AG10803 (cell line): Measurements from ENCODE around the gene SLC25A23.

Experiments
- DNase-seq: peaks from one replicate; pipeline ENCODE4 v3.0.0; 2010; ENCODE audit warnings: low read depth
- H3K4me3 ChIP-seq: 2 replicates; pipeline ENCODE4 v1.5.1; 2011; ENCODE audit warnings: mild to moderate bottlenecking, low read length, control low read depth
- TF ChIP-seq, protein P1 (sequence below): conservative IDR thresholded peaks from 2 replicates; pipeline ENCODE4 v1.5.1; 2011; ENCODE audit warnings: mild to moderate bottlenecking, low read length, control low read depth, inconsistent platforms

Gene SLC25A23

DNA sequence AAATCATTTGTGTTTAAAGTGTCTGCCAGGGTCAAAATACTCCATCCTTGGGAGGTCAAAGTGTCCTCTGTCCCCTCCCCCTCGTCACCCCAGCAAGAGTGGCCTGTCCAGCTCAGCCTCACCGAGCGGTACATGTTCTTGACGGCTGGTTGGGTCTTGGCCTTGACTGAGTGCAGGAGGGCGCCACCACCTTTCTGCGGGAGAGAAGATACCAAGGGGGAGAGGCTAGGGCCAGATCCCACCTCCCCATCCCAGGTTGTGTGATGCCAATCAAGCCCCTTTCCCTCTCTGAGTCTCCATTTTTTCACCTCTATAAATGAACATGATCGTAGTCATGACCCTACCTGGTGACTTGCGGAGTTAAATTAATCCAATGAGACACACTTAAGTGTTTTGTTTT is 10.6 kb upstream of the SLC25A23 start:
- DNase-seq: no peak
- no peak overlapping the region for H3K4me3 ChIP-seq
- TF ChIP-seq, protein P1, sequence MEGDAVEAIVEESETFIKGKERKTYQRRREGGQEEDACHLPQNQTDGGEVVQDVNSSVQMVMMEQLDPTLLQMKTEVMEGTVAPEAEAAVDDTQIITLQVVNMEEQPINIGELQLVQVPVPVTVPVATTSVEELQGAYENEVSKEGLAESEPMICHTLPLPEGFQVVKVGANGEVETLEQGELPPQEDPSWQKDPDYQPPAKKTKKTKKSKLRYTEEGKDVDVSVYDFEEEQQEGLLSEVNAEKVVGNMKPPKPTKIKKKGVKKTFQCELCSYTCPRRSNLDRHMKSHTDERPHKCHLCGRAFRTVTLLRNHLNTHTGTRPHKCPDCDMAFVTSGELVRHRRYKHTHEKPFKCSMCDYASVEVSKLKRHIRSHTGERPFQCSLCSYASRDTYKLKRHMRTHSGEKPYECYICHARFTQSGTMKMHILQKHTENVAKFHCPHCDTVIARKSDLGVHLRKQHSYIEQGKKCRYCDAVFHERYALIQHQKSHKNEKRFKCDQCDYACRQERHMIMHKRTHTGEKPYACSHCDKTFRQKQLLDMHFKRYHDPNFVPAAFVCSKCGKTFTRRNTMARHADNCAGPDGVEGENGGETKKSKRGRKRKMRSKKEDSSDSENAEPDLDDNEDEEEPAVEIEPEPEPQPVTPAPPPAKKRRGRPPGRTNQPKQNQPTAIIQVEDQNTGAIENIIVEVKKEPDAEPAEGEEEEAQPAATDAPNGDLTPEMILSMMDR: no peak

GRCh38 chr19:6467384-6467783 is 7.8 kb upstream of the SLC25A23 start:
- no peak for DNase-seq
- H3K4me3 ChIP-seq: no peak overlapping the region
- TF ChIP-seq, protein P1: no peak

GRCh38 chr19:6466526-6467248 is 7.1 kb upstream of the SLC25A23 start:
- DNase-seq: no peak
- TF ChIP-seq, protein P1: no peak
- H3K4me3 ChIP-seq: no peak overlapping the region

DNA sequence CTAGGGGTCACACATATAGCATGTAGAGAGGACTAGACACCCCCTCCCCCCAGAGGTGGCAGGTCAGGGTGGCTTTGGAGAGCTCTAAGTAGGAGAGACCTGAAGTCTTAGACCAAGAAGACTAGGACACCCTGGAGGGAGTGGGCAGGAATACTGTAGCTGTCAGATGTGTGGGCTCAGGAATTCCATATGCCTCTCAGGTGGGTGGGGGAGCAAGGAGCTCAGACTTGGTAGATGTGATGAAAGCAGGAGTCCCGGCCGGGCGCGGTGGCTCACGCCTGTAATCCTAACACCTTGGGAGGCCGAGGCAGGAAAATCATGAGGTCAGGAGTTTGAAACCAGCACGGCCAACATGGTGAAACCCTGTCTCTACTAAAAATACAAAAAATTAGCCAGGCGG is 6.1 kb upstream of the SLC25A23 start:
- no peak for DNase-seq
- no peak overlapping the region for H3K4me3 ChIP-seq
- TF ChIP-seq, protein P1: no peak

GRCh38 chr19:6465006-6465405 is 5.4 kb upstream of the SLC25A23 start:
- no peak for DNase-seq
- no peak overlapping the region for H3K4me3 ChIP-seq
- TF ChIP-seq, protein P1: no peak

- TF ChIP-seq, protein P1: no peak
- no peak for DNase-seq
- H3K4me3 ChIP-seq: no peak within 1 kb of the TSS
These were observed 4.7 kb upstream of the SLC25A23 start, which contains the start of gene CRB3 for GRCh38 chr19:6464070-6464873. Gene CRB3, plus strand, starts transcription at chr19:6464271. Its CDS starts 431 bp downstream, at chr19:6464702.
